Measurements from ENCODE around the gene KCNH1.

DNA sequence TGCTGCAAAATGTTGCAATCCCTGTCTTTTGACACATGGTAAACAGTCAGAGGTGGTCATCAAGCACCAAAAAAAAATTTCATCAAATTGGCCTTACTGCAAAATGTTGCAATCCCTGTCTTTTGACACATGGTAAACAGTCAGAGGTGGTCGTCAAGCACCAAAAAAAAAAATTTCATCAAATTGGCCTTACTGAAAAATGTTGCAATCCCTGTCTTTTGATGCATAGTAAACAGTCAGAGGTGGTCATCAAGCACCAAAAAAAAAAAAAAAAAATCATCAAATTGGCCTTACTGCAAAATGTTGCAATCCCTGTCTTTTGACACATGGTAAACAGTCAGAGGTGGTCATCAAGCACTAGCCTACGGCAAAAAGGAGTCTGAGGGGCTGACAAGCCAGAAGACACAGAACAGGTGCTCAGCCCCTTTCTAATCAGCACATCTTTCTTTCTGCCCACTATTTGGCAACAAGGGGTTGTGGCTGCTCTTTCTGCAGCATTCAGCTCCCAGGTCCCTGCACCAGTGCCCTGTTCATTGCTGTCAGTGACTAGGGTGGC lies 223.8 kb downstream of the KCNH1 start:
- TF ChIP-seq CTCF (IDR thresholded peaks at IDR 0.05), result no peak
- TF ChIP-seq POLR2A (IDR thresholded peaks at IDR 0.05), result no peak

Measured in lower leg skin (tissue), 3 donors.